ENCODE data around the gene FCHO1.
A peak's percentile ranks its signal among the peaks of the same experiment; 100 is the strongest.

Gene FCHO1, protein sequence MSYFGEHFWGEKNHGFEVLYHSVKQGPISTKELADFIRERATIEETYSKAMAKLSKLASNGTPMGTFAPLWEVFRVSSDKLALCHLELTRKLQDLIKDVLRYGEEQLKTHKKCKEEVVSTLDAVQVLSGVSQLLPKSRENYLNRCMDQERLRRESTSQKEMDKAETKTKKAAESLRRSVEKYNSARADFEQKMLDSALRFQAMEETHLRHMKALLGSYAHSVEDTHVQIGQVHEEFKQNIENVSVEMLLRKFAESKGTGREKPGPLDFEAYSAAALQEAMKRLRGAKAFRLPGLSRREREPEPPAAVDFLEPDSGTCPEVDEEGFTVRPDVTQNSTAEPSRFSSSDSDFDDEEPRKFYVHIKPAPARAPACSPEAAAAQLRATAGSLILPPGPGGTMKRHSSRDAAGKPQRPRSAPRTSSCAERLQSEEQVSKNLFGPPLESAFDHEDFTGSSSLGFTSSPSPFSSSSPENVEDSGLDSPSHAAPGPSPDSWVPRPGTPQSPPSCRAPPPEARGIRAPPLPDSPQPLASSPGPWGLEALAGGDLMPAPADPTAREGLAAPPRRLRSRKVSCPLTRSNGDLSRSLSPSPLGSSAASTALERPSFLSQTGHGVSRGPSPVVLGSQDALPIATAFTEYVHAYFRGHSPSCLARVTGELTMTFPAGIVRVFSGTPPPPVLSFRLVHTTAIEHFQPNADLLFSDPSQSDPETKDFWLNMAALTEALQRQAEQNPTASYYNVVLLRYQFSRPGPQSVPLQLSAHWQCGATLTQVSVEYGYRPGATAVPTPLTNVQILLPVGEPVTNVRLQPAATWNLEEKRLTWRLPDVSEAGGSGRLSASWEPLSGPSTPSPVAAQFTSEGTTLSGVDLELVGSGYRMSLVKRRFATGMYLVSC

DNA sequence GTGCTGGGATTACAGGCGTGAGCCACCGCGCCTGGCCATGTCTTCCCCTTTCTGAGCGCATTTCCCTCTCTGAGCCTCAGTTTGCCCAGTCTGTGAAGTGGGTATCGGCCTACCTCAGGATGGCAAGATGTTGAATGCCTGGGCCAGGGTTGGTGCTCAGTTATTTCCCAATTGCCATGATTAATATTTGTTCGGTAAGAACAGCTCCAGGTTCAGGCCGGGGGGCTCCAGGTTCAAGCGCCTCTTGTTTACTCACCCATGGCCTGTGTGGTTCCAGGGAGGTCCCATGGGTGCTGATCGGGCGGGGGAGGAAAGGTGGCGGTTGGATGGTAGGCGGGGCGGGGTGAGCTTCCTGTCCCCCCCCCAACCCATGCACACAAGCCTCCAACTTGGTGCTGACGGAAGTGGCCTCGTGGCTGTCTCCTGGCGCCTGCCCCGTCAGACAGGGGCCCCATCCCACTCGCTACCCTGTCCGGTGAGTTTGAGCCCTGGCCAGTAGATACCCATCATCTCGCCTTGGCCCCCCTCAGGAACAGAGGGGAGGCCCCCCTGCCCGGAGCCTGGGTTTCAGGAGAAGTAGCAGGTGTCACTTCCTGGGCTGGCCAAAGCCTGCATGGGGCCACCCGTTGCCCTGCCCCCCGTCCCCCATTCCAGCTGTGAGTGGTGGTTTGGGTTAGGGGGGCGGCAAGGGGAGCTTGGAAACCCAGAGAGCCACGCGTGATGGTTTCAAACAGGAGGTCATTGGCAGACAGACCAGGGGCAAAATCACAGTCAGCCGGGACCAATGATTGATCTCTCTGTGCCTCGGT is at the start of gene FCHO1:
FCHO1 (plus strand) TSS at position 375 of the 809 bp plus-strand sequence. CDS start 3,688 bp downstream, outside the sequence.
- peak; percentile 90 for DNase-seq (ENCODE audit: low spot score)

DNA sequence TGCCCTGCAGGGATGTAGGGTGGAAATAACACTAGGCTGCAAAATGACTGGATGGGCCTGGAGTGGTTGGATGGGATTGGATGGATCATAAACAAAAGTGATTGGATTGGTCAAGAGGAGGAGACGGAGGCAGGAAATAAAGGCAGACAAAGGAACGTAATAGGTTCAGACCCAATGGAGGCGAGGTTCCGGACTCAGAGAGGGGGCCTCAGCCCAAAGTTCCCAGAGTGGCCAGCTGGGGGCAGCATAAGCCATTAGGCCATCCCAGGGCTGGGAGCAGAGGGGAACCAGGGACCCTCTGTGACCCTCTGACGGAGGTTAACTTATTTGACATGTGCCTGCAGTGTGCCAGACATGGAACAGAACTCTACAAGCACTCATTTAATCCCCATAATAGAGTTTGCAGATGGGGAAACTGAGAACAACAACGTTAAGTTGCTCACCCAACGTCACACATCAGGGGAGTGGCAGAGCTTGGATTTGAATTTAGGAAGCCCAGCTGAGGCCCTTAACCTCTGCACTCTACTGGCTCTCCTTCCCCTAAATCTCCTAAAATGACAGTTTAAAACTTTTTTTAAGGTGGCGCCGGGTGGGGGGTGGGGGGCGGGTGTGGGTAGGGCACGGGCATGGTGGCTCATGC is 47.3 kb upstream of the FCHO1 start:
- DNase-seq (ENCODE audit: low spot score), result peak; percentile 65

- no peak for DNase-seq (ENCODE audit: low spot score)
These were observed 44.5 kb upstream of the FCHO1 start for GRCh38 chr19:17706750-17707181.

DNA sequence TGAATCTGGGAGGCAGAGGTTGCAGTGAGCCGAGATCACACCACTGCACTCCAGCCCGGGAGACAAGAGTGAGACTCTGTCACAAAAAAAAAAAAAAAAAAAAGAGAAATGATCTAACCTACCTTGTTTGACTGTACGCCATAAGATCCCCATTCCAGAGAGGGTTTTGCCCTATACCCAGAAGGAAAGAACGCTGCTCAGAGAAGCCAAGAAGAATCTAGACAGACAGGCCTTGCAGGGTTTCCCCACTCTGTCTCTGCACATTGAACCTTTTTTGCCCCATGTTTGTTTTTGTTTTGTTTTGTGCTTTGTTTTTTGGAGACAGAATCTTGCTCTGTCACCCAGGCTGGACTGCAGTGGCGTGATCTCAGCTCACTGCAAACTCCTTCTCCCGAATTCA is 39.4 kb upstream of the FCHO1 start:
- no peak for DNase-seq (ENCODE audit: low spot score)

DNA sequence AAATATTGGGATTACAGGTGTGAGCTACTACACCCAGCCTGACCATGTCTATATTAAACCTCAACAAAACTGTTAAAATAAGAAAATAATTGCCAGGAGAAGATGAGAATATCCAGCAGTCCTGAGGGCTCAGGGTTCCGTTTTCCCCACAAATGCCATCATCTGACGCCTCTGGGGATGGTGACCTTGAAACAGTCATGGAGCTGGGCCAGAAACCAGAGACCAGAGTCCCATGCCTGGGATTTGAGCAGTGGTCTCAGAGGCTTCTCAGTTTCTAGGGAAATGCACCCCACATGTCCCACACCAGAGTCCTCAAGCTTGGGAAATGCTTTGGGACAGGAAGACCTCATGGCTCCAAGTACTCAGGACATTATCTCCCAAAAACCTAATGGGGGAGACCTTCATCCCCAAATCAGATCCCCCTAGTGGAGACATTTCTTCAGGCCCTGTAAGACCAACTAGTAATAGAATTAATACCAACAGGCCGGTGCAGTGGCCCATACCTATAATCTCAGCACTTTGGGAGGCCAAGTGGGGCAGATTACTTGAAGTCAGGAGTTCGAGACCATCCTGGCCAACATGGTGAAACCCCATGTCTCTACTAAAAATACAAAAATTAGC is 34.9 kb upstream of the FCHO1 start:
- DNase-seq (ENCODE audit: low spot score), result no peak

DNA sequence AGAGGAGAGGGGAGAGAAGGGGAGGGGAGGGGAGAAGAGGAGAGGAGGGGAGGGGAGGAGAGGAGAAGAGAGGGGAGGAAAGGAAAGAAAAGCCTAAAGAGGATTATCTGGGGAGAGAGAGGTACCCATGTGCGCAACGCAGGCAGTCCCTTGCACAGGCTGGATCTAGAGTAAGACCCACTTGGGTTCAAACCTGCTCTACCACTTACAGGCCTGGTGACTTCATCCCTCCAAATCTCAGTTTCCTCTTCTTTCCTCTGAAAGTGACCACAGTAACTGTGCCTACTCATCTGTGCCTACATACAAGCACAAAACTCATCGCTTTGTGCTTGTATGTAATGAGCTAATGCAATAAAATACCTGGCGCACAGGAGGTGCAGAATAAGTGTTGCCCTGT is 32.7 kb upstream of the FCHO1 start:
- DNase-seq (ENCODE audit: low spot score), result peak; percentile 44

GRCh38 chr19:17718947-17719711 is 32.1 kb upstream of the FCHO1 start, which contains the start of gene MAP1S:
TSS of gene MAP1S (plus strand) at chr19:17719480. CDS start at chr19:17719503, 23 bp downstream.
- peak; percentile 74 for DNase-seq (ENCODE audit: low spot score)

GRCh38 chr19:17719730-17720400 is 31.4 kb upstream of the FCHO1 start:
- DNase-seq (ENCODE audit: low spot score), result peak; percentile 4

DNA sequence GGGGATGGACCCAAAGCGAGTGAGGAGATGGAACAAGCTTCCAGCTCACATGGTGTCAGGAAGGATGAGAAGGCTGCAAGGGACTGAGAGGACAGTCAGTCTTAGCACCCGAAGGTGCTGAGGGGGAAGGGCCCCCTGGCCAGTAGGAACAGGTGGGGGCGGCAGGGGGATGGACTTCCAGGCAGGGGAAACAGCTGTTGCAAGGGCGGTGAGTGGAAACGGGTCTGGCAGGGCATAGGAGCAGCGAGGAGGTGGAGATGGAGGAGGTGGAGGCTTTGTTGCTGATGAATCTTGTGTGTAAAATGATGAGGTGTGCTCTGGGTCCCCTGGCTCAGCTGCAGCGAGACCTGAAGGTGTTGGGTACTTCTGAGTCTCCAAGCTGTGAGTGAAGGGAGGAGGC is 30.8 kb upstream of the FCHO1 start:
- peak; percentile 2 for DNase-seq (ENCODE audit: low spot score)

DNA sequence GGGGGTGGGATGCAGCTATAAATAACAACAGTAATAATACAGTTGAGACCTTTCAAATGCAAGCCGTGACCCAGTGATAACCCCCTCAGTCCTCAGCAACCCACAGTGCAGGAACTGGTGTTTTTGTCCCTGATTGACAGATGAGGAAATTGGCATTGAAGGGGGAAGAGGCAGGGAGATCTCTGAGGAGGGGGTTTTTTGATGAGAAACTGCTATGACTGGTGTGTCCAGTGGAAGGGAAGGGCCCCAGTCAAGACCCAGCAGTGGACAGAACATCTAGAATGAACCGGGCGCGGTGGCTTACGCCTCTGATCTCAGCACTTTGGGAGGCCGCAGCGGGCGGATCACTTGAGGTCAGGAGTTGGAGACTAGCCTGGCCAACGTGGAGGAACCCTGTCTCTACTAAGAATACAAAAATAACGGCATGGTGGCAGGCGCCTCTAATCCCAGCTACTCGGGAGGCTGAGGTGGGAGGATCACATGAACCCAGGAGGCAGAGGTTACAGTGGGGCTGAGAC is 30.1 kb upstream of the FCHO1 start:
- DNase-seq (ENCODE audit: low spot score), result no peak

- peak; percentile 17 for DNase-seq (ENCODE audit: low spot score)
These were observed 29.5 kb upstream of the FCHO1 start for GRCh38 chr19:17721821-17722220.

- DNase-seq (ENCODE audit: low spot score), result no peak
These were observed 28.5 kb upstream of the FCHO1 start for GRCh38 chr19:17722655-17723240.

GRCh38 chr19:17724655-17725054 is 26.6 kb upstream of the FCHO1 start:
- DNase-seq (ENCODE audit: low spot score), result no peak

GRCh38 chr19:17725422-17726078 is 25.7 kb upstream of the FCHO1 start:
- DNase-seq (ENCODE audit: low spot score), result no peak

DNA sequence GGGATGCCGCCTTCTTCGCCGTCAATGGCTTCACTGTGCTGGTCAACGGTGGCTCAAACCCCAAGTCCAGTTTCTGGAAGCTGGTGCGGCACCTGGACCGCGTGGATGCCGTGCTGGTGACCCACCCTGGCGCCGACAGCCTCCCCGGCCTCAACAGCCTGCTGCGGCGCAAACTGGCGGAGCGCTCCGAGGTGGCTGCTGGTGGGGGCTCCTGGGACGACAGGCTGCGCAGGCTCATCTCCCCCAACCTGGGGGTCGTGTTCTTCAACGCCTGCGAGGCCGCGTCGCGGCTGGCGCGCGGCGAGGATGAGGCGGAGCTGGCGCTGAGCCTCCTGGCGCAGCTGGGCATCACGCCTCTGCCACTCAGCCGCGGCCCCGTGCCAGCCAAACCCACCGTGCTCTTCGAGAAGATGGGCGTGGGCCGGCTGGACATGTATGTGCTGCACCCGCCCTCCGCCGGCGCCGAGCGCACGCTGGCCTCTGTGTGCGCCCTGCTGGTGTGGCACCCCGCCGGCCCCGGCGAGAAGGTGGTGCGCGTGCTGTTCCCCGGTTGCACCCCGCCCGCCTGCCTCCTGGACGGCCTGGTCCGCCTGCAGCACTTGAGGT is 25.0 kb upstream of the FCHO1 start:
- DNase-seq (ENCODE audit: low spot score), result no peak

DNA sequence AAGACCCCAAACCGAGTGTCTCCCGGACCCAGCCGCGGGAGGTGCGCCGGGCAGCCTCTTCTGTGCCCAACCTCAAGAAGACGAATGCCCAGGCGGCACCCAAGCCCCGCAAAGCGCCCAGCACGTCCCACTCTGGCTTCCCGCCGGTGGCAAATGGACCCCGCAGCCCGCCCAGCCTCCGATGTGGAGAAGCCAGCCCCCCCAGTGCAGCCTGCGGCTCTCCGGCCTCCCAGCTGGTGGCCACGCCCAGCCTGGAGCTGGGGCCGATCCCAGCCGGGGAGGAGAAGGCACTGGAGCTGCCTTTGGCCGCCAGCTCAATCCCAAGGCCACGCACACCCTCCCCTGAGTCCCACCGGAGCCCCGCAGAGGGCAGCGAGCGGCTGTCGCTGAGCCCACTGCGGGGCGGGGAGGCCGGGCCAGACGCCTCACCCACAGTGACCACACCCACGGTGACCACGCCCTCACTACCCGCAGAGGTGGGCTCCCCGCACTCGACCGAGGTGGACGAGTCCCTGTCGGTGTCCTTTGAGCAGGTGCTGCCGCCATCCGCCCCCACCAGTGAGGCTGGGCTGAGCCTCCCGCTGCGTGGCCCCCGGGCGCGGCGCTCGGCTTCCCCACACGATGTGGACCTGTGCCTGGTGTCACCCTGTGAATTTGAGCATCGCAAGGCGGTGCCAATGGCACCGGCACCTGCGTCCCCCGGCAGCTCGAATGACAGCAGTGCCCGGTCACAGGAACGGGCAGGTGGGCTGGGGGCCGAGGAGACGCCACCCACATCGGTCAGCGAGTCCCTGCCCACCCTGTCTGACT is 24.1 kb upstream of the FCHO1 start:
- DNase-seq (ENCODE audit: low spot score), result no peak

GRCh38 chr19:17727843-17728242 is 23.4 kb upstream of the FCHO1 start:
- DNase-seq (ENCODE audit: low spot score), result no peak

Data from activated CD4-positive, alpha-beta T cell treated with anti-CD3 and anti-CD28 coated beads, Interleukin-2, Interleukin-4, amounts not matched to agents 100 ng/mL and 50 ng/mL, durations not matched to agents 16 hours and 8 hours (primary cell).